HG02678 (cell line): ENCODE data around the gene JAKMIP3.

Source experiments
- ATAC-seq: cut with Tn5 transposase; IDR thresholded peaks from one replicate; pipeline ENCODE4 v1.9.1; 2021; ENCODE audit warnings: mild to moderate bottlenecking, moderate library complexity; ENCODE audit not compliant: unreplicated experiment

The JAKMIP3 gene

DNA sequence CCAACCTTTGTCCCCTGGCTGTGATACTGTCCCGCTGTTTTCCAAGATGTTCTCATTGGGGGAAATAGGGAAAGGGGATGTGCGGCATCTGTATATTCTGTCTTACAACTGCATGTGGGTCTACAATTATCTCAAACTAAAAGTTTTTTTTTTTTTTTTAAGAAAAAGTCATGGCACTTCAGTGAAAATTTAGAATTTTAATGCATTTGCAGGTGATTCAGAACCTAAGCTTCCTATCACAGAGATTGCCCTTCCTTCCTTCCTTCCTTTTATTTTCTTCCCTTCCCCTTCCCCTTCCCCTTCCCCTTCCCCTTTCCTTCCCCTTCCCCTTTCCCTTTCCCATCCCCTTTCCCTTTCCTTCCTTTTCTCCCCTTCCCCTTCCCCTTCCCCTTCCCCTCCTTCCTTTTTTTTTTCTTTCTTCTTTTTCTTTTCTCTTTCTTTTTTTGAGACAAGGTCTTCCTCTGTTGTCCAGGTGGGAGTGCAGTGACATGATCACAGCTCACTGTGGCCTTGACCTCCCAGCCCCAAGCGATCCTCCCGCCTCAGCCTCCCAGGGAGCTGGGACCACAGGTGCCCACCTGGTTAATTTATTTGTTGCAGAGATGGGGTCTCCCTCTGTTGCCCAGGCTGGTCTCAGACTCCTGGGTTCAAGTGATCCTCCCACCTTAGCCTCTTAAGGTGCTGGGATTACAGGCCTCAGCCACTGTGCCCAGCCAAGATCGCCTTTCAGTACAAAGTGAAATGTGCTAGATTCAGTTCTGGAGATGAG is 32.0 kb downstream of the JAKMIP3 start:
- no peak for ATAC-seq

DNA sequence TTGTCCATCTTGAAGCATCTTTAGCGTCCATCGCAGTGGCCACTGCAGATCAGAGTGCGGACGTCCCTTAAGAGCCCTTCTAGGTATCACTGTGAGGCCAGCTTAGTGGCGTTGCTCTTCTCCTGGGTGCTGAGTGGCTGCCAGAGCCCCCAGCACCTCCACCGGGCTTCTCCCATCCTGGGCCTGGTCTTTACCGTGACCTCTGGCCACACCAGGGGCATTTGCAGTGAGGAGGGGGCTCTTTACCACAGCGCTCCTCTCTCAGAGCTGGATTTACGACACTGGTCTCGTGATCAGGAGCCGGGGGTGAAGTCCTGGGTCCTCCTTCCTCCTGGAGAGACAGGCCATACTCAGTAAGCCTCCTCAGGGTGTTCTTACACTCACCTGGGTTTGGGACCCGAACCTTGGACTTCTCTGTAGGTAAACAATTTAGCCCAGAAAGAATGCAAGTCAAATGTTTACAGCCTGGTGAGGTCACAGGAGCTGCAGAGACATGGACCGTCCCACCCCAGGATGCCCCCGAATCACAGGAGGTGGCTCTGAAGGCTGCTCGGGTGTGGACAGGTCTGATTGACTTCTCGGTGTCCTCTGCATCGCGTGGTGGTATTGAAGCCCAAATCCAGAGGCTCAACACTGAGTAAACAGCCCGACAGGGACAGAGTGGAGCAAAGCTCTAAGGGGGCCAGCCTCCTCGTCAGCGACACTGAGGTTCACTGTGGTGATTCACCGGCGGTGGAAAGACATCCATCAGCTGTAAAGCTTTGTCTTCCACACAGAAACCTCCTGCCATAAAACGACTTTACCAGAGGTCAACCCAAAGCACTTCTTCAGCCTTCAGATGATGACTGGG is 33.0 kb downstream of the JAKMIP3 start:
- no peak for ATAC-seq

DNA sequence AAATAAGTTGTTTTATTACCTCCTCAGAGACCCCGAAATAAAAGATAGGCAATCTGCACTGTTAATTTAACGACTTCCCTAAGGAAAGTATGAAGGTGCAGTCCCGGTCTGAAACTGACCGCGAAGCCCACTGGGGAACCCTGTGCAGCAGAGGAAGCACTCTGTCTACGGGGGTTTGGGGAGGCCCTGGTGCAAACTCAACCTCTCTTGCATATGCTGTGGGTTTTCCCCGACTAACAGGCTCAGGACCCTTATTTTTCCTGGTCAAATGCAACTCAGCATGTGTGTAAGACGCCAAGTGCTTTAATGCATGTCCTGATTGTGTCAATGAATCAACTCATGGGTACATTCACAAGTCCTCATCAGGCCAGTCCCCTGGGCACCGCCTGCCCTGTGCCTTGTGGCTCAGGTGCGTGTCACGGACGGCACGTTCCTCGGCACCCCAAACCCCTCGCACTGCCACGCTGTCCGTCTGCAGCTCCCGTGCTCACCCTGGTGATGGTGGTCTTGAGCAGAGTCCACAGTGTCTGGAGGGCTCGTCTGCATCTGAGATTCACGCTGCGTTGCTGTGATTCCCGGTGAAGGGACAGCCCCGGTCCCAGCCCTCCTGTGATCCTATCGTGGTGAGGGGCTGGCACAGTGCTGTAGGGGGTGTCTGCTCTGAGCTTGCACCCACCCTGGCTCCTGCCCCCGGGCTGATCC is 33.8 kb downstream of the JAKMIP3 start:
- ATAC-seq, result no peak

DNA sequence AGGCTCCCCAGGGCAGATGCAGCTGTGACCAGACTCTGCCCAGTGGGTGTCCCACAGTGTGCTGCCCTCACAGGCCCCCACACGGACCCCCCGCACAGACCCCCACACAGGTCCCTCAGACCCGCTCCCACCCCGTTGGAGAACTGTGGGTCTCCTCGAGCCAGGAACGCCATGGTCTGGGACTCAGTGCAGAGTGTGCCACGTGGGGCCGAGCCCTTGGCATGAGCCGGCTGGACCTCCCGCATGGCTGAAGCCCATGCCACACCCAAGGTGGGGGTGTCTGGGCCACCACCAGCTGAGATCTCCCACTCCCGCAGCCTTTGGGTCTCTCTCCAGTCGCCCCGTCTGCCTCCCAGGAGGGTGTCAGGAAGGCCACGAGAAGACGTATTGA is 34.3 kb downstream of the JAKMIP3 start:
- ATAC-seq, result no peak

DNA sequence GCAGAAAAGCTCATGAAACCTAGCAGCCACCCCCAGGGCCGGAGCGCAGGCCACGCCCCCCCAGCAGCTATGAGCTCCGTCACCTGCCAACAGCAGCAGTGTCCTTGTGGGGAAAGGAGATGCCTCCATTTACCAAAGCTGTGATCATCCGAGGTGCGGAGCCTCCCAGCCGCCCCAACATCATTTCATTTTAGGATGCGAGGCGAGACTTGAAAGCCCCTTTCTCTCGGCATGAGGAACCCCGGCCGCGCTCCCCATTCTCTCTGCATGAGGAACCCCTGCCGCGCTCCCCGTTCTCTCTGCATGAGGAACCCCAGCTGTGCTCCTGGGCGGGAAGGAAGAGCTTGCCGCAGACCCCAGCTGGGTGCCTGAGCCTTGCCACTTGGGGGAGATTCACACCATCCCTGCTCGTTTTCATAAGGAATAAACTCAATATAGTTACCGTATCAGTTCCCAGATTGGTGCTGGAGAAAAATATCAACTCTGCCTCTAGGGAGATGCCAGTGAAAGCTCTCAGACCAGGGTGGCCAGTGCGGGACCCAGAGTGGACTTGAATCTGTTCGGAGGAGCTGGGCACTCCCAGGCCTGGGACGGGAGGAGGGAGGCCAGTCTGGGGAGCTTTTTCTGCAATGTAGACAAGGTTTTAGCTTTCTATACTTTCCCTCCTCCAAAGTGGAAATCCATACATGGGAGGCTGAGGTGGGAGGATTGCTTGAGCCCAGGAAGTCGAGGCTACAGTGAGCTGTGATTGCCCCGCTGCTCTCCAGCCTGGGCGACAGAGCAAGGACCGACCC is 35.0 kb downstream of the JAKMIP3 start:
- no peak for ATAC-seq

DNA sequence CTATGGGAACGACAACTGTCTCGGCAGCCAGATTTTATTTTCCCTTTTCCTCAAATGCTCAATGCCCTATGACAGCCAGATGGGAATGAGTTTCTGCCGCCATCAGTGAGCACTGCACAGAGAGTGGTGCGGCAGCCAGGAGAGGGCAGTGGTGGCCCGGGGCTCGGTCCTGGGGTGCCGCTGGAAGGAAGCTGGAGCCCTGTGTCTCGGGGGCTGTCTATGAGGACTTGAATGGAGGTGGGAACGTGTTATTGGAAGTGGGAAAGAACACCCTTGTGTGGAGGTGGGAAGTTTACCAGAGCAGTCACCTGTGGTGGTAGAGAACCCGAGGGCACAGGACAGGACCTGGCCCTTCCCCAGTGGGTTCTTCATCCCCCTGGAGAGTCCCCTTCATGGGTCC is 35.8 kb downstream of the JAKMIP3 start:
- ATAC-seq, result no peak

DNA sequence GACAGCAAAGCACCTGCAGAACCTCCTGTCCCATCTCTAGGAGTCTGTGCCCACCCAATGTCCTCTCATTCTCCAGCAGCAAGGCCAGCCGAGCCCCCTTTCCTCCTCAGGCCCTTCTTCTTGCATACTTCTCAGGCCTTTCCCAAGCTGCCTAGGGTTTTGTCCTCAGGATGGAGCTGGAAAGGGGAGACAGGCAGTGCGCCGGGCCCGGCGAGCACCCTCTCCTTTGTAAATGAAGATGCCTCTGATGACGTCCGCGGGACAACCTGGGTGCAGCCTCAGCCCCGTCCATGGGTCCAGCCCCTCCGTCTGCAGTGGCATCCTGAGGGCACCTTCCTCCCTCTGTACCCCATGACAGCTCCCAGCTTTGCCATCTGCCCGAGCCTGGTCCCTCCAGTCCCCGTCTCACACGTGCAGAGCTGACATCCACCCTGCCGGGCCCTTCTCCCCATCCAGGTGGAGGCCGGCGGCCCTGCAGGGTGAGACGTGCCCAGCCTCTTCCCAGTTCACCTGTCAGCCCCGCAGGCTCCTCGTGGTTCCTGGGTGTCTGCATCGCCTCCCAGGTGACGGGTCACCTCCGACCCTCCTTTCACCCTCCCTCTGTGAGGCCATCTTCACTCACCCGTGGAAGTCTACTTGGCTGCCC is 36.4 kb downstream of the JAKMIP3 start:
- ATAC-seq, result no peak

DNA sequence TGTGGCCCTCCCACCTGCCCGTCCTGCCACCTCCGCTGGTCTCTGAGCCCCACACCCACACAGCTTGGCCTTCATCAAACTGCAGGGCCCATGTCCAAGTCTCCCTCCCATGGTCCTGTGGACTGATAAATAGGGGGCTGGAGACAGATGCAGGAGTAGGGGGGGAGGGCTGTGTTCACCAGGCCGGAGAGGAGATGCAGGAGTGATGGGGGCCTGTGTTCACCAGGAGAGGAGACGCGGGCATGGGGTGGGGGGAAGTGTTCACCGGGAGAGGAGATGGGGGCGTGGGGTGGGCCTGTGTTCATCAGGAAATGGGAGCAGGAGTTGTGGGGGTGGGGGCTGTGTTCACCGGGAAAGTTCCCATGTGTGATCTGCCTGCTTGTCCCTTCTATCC is 37.0 kb downstream of the JAKMIP3 start:
- ATAC-seq, result no peak

DNA sequence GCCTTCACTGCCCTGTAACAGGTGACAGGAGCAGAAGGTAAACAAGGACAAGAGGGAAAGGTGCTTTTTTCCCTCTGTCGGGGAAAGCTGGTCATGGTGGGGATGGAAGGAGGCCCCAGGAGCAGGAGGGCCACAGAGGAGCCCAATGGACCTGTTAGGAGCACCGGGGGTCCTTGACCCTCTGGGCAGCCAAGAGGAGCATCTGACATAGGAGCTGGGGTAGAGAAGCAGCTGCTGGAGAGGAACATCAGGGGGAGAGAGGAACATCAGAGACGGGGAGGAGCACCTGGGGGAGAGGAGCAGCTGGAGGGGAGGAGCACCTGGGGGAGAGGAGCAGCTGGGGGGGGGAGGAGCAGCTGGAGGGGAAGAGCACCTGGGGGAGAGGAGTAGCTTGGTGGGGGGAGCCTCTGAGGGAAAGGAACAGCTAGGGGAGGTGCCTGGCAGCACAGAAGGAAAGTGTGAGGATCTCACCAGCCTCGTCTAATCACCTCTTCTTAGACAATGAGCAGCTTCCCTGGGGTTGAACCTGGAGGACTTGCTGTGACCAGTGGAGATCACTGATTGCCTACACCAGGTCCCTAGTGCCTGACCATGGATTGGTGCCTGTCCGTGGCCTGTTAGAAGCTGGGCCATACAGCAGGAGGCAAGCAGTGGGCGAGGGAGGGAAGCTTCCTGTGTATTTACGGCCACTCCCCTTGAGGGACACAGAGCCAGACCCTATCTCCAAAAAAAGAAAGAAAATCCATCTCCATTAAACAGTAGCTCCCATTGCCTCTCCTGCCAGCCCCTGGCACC is 37.6 kb downstream of the JAKMIP3 start:
- ATAC-seq, result no peak

DNA sequence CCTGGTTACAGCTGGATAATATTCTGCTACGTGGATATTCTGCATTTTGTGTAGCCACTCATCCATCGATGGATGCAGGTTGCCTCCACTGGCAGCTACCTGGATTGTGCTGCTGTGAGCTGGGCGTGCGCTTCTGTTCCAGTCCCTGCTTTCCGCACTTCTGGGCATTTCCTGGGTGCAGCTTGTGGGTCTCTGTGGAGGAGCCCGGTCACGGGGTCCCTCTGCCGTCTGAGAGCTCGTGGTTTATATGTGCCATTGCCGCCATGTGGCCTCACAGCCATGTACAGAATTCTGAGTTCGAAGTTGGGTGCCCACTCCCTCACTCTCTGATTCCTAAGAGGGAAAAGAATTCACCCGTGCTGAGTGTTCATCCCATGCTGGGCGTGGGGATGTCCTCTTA is 38.3 kb downstream of the JAKMIP3 start:
- no peak for ATAC-seq

DNA sequence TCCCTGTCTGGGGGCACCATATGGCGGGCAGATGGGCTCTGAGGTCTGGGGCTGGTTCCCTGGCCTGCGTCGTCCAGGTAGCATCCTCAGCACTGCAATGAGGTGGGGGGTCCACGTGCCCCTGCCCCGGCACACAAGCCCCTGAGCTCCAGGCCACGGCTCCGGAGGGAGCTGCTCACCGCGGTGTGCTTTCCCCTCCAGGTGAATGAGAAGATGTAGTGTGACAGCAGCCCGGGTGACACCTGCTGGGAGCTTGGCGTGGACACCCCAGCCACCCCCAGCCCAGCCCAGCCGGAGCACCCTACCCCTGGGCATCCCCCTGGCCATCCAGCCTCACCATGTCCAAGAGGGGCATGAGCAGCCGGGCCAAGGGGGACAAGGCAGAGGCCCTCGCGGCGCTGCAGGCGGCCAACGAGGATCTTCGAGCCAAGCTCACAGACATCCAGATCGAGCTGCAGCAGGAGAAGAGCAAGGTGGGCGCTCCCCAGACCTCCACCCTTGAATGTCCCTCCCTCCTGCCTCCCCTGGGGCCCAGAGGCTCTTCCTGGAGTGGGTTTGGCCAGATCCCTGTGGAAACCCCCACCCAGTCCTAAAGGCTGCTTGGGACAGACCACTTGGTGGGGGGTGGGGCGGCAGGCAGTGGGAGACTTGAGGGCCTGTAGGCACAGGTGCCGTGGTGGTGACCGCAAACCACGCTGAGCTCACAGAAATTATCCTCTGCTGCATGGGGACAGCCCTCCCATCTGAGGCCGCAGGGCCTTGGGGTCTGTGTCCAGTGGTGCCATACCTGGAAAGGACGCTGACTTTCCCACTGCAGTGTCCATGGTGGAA is 38.9 kb downstream of the JAKMIP3 start:
- no peak for ATAC-seq

DNA sequence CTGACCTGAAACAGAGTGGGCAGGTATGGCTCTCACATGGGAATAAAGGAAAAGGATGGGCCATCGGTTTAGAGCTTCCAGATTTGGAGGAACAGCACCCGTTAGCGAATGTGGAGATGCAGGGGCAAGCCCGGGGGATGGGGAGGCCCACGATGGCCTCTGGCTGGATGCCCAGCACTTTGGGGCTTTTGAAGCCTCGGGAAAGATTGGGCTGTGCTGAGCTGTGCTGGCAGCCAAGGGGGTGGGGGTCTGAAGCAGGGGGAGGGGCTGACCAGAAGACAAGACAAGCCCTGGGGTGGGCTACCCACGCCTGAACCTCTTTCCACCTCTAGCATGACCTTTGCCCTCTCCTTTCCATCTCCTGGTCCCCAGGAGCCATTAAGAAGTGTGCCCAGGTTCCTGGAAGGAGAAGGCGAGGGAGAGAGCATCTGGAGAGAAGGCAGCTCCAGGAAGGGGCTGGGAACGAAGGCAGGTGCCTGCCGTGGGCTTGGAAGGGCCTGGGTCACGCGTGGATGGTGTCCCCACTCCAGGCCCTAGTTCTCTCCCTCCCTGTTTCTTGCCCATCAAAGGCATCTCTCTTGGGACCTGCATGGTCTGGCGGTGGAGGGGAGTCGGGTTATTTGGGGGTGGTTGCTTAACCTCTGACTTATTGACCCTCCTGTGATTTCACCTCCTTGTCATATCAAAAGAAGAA is 39.7 kb downstream of the JAKMIP3 start:
- no peak for ATAC-seq

DNA sequence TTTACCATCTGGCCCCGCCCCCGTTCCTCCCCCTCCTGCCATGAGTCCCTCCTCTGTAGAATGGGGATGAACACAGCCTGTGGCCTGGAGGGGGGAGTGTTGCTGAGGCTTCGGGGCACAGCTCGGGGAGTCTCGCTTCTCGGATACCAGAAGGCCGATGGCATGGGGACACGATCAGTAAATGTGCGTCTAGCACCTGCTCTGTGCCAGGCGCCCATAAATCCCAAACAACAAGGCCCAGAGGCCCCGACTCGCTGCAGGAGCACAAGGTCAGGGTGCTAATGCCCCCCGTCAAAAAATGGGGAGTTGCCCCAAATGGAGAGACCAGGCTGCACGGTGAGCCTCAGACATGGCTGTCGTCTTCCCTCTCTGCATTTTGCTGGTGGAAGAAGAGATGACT is 40.7 kb downstream of the JAKMIP3 start:
- ATAC-seq, result no peak

DNA sequence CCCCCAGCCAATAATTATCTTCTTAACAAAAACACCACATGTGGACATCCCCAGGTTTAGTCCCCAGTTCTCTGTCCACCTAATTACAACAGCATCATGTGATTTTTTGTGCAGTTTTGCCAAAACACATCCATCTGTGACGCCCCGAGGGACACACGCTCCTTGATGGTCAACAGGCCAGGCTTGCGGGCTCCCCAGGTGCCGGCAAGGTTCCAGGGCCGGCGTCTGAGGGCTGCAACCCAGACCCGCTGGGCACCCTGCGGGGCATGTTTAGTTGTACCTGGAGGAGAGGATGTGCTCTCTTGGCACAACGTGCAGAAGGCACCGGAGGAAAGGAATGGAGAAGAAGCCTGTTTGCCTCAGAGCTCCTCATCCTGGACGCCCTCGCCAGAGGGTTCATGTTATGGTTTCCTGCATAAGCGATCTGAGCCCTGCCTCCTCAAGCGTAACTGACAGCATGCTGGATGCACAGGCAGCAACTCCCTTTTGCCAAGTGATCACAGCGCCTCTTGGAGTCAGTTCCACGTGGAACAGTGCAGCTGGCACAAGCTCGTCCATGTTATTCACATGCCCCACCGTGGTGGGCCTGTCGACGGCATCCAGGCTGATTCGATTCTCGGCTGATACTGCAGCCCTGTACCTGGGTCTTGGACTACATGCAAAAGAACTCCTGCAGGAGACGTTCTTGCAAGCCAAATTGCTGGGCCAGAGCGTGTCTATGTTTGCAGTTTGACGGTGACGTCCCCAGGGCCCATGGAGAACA is 41.6 kb downstream of the JAKMIP3 start:
- no peak for ATAC-seq

DNA sequence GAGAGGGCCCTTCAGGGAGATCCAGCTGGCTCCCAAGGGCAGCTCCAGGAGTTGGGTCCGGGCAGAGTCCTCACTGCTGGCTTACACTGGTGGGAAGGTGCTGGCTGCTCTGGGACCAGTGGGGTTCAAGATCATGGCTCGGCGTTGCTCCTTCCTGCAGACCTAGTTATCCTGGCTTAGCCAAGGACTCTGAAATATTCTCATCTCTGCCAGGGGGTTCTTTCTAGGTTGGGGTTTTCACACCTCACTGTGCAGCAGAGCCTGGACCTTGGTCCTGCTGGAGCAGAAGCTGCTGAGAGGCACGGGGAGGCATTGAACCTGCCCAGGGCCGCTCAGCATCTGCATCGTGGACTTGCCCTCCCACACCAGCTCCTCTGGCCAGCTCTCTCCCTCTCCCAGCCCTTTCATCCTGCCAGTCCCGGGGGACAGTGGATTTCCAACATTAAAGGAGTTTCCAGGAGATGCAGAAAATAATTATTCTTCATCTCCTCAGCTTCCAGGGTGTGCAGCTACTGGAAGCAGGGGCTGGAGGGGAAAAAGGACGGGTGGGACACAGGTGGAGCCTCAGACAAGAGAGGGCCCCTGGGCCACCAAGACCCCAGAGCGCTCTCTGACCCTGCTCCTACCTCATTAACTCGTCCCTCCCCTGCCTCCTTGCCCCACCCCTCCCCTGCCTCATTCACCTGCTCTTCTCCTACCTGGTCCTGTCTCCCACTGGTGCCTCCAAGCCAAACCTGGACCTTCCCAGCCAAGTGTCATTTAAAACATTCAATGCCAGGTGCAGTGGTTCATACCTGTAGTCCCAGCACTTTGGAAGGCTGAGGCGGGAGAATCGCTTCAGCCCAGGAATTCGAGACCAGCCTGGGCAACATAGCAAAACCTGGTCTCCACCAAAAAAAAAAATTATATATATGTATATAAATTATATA is 42.5 kb downstream of the JAKMIP3 start:
- ATAC-seq, result no peak

DNA sequence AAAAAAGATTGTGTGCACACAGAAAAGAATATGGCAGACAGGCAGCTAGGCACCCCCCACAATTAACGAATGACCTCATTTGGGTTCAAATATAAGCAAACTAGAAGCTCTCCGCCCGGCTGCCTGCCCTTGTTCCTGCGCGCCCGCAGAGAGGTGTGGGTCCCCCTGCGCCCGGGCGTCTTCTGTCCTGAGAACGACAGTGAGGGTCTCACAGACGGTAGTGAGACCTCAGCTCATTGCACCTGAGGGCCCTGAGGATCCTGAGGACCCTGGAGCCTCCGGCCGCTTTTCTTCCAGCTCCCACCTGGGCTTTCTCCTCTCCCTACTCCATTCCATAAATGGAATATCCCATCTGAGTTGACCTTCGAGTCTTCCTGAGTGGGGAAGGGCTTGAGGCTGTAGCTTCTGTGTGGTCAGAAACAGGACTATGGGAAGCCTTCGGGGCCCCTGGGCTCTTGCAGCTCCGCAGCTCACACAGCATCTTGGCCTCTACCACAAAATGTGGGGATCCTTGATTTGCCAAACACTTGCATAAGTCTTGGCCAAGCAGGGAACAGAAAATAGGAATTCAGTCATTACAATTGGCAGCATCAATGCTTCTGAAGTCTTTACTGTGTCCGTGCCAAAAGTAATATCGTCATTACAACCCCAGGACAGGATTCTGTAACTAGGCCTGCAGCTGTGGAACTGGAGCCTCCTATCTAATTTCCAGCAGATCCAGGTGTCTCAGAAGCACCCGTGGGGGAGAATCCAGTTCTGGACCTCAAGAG is 43.8 kb downstream of the JAKMIP3 start:
- ATAC-seq, result no peak
